T-cell (primary cell): ENCODE results near the gene XPNPEP2. TPM values are rescaled to one million over a fixed set of nuclear protein-coding genes. Genes with fewer than 3 reads are reported as not detected.

Source experiments
- ATAC-seq, 4 experiments: fragments of 200-7000 bp in 3 of 4; fragments of 150-1000 bp in 1 of 4; cut with Tn5 transposase; replicated peaks in 1 of 4; 1 replicate in 3 of 4; 2 replicates in 1 of 4; pipeline ENCODE4 v1.10.0; 2021; ENCODE audit warnings: moderate library complexity in 3 of 4, mild to moderate bottlenecking in 2 of 4, moderate number of reproducible peaks in 1 of 4
- CTCF ChIA-PET, 2 donors: fragments of 300-600 bp; sonication (Branson Sonifier 250); formaldehyde crosslinking; loops; one replicate each; lab custom pipeline; 2022; ENCODE audit warnings: antibody characterized with exemption in 2 of 2; lab: Charles Lee
- POLR2A ChIA-PET, 2 donors: fragments of 300-600 bp; sonication (Branson Sonifier 250); formaldehyde crosslinking; loops; one replicate each; lab custom pipeline; 2022; ENCODE audit warnings: antibody characterized with exemption in 2 of 2; lab: Charles Lee
- DNase-seq, 35 experiments: peaks; one replicate each; pipeline versions ENCODE4 v3.0.0 to v3.0.0-alpha.2; 2013 to 2023
- H3K27ac ChIP-seq: one replicate; pipeline ENCODE4 v1.5.1; 2013; ENCODE audit warnings: low read length
- H3K27me3 ChIP-seq, 2 experiments: replicated peaks in 1 of 2; 1 replicate in 1 of 2; 2 replicates in 1 of 2; pipeline versions ENCODE4 v1.6.1 to v1.7.0; 2013; ENCODE audit warnings: low read length in 1 of 2, mixed read lengths in 1 of 2; ENCODE audit not compliant: control insufficient read depth in 2 of 2, insufficient read depth in 2 of 2; ENCODE audit errors: extremely low read depth in 1 of 2
- H3K36me3 ChIP-seq, 2 donors: 1 replicate in 1 of 2; 2 replicates in 1 of 2; pipeline versions ENCODE4 v1.6.1 to v1.7.0; 2013; ENCODE audit warnings: low read length in 1 of 2; ENCODE audit not compliant: control insufficient read depth in 2 of 2, insufficient read depth in 1 of 2; ENCODE audit errors: extremely low read depth in 1 of 2
- H3K4me1 ChIP-seq, 2 experiments: 1 replicate in 1 of 2; 2 replicates in 1 of 2; pipeline versions ENCODE4 v1.6.1 to v1.7.0; 2013; ENCODE audit warnings: low read length in 2 of 2, mixed read lengths in 1 of 2; ENCODE audit not compliant: insufficient read depth in 2 of 2, control insufficient read depth in 1 of 2; ENCODE audit errors: extremely low read depth in 1 of 2
- H3K4me3 ChIP-seq, 2 donors: 1 replicate in 1 of 2; 2 replicates in 1 of 2; pipeline versions ENCODE4 v1.5.1 to v1.7.0; 2013; ENCODE audit warnings: mild to moderate bottlenecking in 2 of 2, low read length in 1 of 2, moderate library complexity in 1 of 2; ENCODE audit not compliant: control insufficient read depth in 1 of 2; ENCODE audit errors: extremely low read depth in 1 of 2
- H3K9me3 ChIP-seq: 2 replicates; pipeline ENCODE4 v1.7.0; 2013
- H3K27ac Mint-ChIP-seq, 2 donors: one replicate each; pipeline ENCODE4 v1.8.0; 2020 to 2021; ENCODE audit warnings: mild to moderate bottlenecking in 2 of 2, mixed read lengths in 2 of 2
- H3K27me3 Mint-ChIP-seq, 2 donors: one replicate each; pipeline ENCODE4 v1.8.0; 2021 to 2022; ENCODE audit warnings: mixed read lengths in 2 of 2
- H3K36me3 Mint-ChIP-seq: one replicate; pipeline ENCODE4 v1.8.0; 2021; ENCODE audit warnings: mixed read lengths
- H3K4me1 Mint-ChIP-seq, 3 donors: one replicate each; pipeline ENCODE4 v1.8.0; 2020 to 2022; ENCODE audit warnings: mixed read lengths in 3 of 3, mild to moderate bottlenecking in 1 of 3
- H3K4me3 Mint-ChIP-seq, 3 donors: one replicate each; pipeline ENCODE4 v1.8.0; 2020 to 2022; ENCODE audit warnings: mild to moderate bottlenecking in 3 of 3, mixed read lengths in 3 of 3, moderate library complexity in 3 of 3
- H3K9me3 Mint-ChIP-seq, 3 donors: one replicate each; pipeline ENCODE4 v1.8.0; 2020 to 2022; ENCODE audit warnings: mixed read lengths in 3 of 3
- WGBS: methylation state at CpG from one replicate; pipeline ENCODE4 v1.1.5; 2013; ENCODE audit warnings: missing lambda C conversion rate; ENCODE audit not compliant: insufficient coverage; 5-methylcytosine and 5-hydroxymethylcytosine counted together
- total RNA-seq, 35 experiments: library from RNA in 6 of 35; stranded (reverse) in 6 of 35; fragments of 120-200 nt in 1 of 35; gene quantifications; one replicate each; pipeline versions ENCODE4 v1.2.1 to v1.2.4 and lab custom pipeline; 2013 to 2026

The XPNPEP2 gene
- total RNA-seq, 5 donors from 2014 or later (not counting 1 experiment from before 2014, with no cell fraction given), result 0.20 to 0.84 (median 0.37) TPM; not detected in 1

- DNase-seq (peak in 14 of 35 experiments; percentile 2 to 37 (median 9)), ATAC-seq (peak; percentile 48 to 73 (median 65))
- Histone ChIP-seq H3K27ac (peak overlapping the region; percentile 23), H3K9me3 (no peaks in the 10 kb centered on the region), H3K4me1 (peaks cover 0 to 20% of the 10 kb centered on the region in 2 experiments), H3K36me3 (no peaks in the 10 kb centered on the region), H3K27me3 (no peaks in the 10 kb centered on the region), H3K4me3 (no peak overlapping the region)
- POLR2A ChIA-PET, result no interaction called here
- CTCF ChIA-PET, result no interaction called here
- no peaks in the 10 kb centered on the region for H3K9me3 Mint-ChIP-seq
- H3K4me3 Mint-ChIP-seq, result peak overlapping the region in 1 of 3 donors; percentile 26
- H3K4me1 Mint-ChIP-seq, result peaks cover 19 to 35% (median 32%) of the 10 kb centered on the region in 3 donors
- 0% methylated on average over 1 of the region's 4 CpGs for WGBS
- peaks cover 0 to 3% of the 10 kb centered on the region in 2 donors for H3K27me3 Mint-ChIP-seq
- H3K36me3 Mint-ChIP-seq, result no peaks in the 10 kb centered on the region
- peak overlapping the region; percentile 40 to 76 for H3K27ac Mint-ChIP-seq
Measured at GRCh38 chrX:129721870-129722269, 16.9 kb upstream of the XPNPEP2 start.

- no CpG with 5 or more reads among the region's 4 CpGs for WGBS
- Mint-ChIP-seq H3K36me3 (no peaks in the 10 kb centered on the region), H3K4me3 (no peak overlapping the region), H3K27me3 (peaks cover 0 to 3% of the 10 kb centered on the region in 2 donors), H3K27ac (no peak overlapping the region), H3K4me1 (peaks cover 19 to 40% (median 39%) of the 10 kb centered on the region in 3 donors), H3K9me3 (no peaks in the 10 kb centered on the region)
- ChIA-PET CTCF (interaction anchor here in 1 of 2 donors (0.6 kb wide), 1 partner anchor 91 kb away, joined by 4 read pairs; no protein-coding TSS in a partner anchor), POLR2A (no interaction called here)
- no peaks in the 10 kb centered on the region for H3K9me3 ChIP-seq
- peaks cover 0 to 20% of the 10 kb centered on the region in 2 experiments for H3K4me1 ChIP-seq
- H3K27me3 ChIP-seq, result no peaks in the 10 kb centered on the region
- no peak overlapping the region for H3K27ac ChIP-seq
- DNase-seq (no peak), ATAC-seq (no peak)
- no peak overlapping the region for H3K4me3 ChIP-seq
- no peaks in the 10 kb centered on the region for H3K36me3 ChIP-seq
Measured at GRCh38 chrX:129723511-129723910, 15.3 kb upstream of the XPNPEP2 start.

- H3K27ac Mint-ChIP-seq, result peak overlapping the region in 1 of 2 donors; percentile 30
- WGBS, result 50% methylated on average over 1 of the region's 4 CpGs
- Histone ChIP-seq H3K4me3 (no peak overlapping the region), H3K9me3 (no peaks in the 10 kb centered on the region), H3K4me1 (peaks cover 0 to 20% of the 10 kb centered on the region in 2 experiments), H3K27me3 (no peaks in the 10 kb centered on the region), H3K27ac (no peak overlapping the region), H3K36me3 (no peaks in the 10 kb centered on the region)
- peaks cover 22 to 44% (median 44%) of the 10 kb centered on the region in 3 donors for H3K4me1 Mint-ChIP-seq
- POLR2A ChIA-PET, result no interaction called here
- H3K9me3 Mint-ChIP-seq, result no peaks in the 10 kb centered on the region
- H3K27me3 Mint-ChIP-seq, result peaks cover 0 to 3% of the 10 kb centered on the region in 2 donors
- CTCF ChIA-PET, result interaction anchor here in 1 of 2 donors (0.6 to 0.8 kb wide), 2 partner anchors 58 to 362 kb away, joined by 3 read pairs; no protein-coding TSS in a partner anchor
- no peak for ATAC-seq
- H3K36me3 Mint-ChIP-seq, result no peaks in the 10 kb centered on the region
- no peak overlapping the region for H3K4me3 Mint-ChIP-seq
- DNase-seq, result no peak
Measured at GRCh38 chrX:129724754-129725153, 14.0 kb upstream of the XPNPEP2 start.

GRCh38 chrX:129726307-129727111 is 12.3 kb upstream of the XPNPEP2 start:
- no peaks in the 10 kb centered on the region for H3K36me3 ChIP-seq
- H3K9me3 Mint-ChIP-seq, result no peaks in the 10 kb centered on the region
- peak in 10 of 35 experiments; percentile 6 to 53 (median 22) for DNase-seq
- H3K27ac ChIP-seq, result no peak overlapping the region
- no peaks in the 10 kb centered on the region for H3K9me3 ChIP-seq
- H3K4me3 Mint-ChIP-seq, result no peak overlapping the region
- peaks cover 4 to 23% of the 10 kb centered on the region in 2 experiments for H3K4me1 ChIP-seq
- ATAC-seq, result peak in 1 of 4 experiments; percentile 33
- H3K27me3 ChIP-seq, result no peaks in the 10 kb centered on the region
- CTCF ChIA-PET, result interaction anchor here (0.6 to 1.7 kb wide), 5 partner anchors 9 to 90 kb away, joined by 3 to 5 read pairs (median 4); no protein-coding TSS in a partner anchor
- no peaks in the 10 kb centered on the region for H3K36me3 Mint-ChIP-seq
- no peak overlapping the region for H3K4me3 ChIP-seq
- POLR2A ChIA-PET, result no interaction called here
- peaks cover 33 to 58% (median 53%) of the 10 kb centered on the region in 3 donors for H3K4me1 Mint-ChIP-seq
- H3K27me3 Mint-ChIP-seq, result peaks cover 0 to 9% of the 10 kb centered on the region in 2 donors
- H3K27ac Mint-ChIP-seq, result no peak overlapping the region
- WGBS, result 25% methylated on average over 1 of the region's 4 CpGs

GRCh38 chrX:129728061-129728460 is 10.7 kb upstream of the XPNPEP2 start:
- no peak overlapping the region for H3K27ac ChIP-seq
- H3K4me3 Mint-ChIP-seq, result no peak overlapping the region
- H3K9me3 ChIP-seq, result no peaks in the 10 kb centered on the region
- peaks cover 24 to 55% (median 43%) of the 10 kb centered on the region in 3 donors for H3K4me1 Mint-ChIP-seq
- ChIA-PET CTCF (no interaction called here), POLR2A (no interaction called here)
- DNase-seq, result no peak
- no peaks in the 10 kb centered on the region for H3K27me3 ChIP-seq
- peaks cover 4 to 13% of the 10 kb centered on the region in 2 experiments for H3K4me1 ChIP-seq
- no peak for ATAC-seq
- no peak overlapping the region for H3K27ac Mint-ChIP-seq
- 100% methylated on average over 1 of the region's 4 CpGs for WGBS
- peaks cover 0 to 5% of the 10 kb centered on the region in 2 donors for H3K27me3 Mint-ChIP-seq
- H3K36me3 ChIP-seq, result no peaks in the 10 kb centered on the region
- no peak overlapping the region for H3K4me3 ChIP-seq
- no peaks in the 10 kb centered on the region for H3K9me3 Mint-ChIP-seq
- H3K36me3 Mint-ChIP-seq, result no peaks in the 10 kb centered on the region

- Histone ChIP-seq H3K4me3 (no peak overlapping the region), H3K9me3 (no peaks in the 10 kb centered on the region), H3K27me3 (no peaks in the 10 kb centered on the region), H3K36me3 (no peaks in the 10 kb centered on the region), H3K27ac (no peak overlapping the region), H3K4me1 (peaks cover 4 to 19% of the 10 kb centered on the region in 2 experiments)
- H3K9me3 Mint-ChIP-seq, result no peaks in the 10 kb centered on the region
- peak overlapping the region in 1 of 3 donors; percentile 15 for H3K4me3 Mint-ChIP-seq
- CTCF ChIA-PET, result interaction anchor here in 1 of 2 donors (0.6 kb wide), 1 partner anchor 338 kb away, joined by 3 read pairs; no protein-coding TSS in a partner anchor
- ATAC-seq, result peak in 2 of 4 experiments; percentile 20 to 35
- H3K36me3 Mint-ChIP-seq, result no peaks in the 10 kb centered on the region
- WGBS, result 60% methylated on average over 1 of the region's 2 CpGs
- no peak for DNase-seq
- POLR2A ChIA-PET, result no interaction called here
- peaks cover 23 to 55% (median 35%) of the 10 kb centered on the region in 3 donors for H3K4me1 Mint-ChIP-seq
- peaks cover 0 to 10% of the 10 kb centered on the region in 2 donors for H3K27me3 Mint-ChIP-seq
- peak overlapping the region; percentile 72 to 79 for H3K27ac Mint-ChIP-seq
Measured at GRCh38 chrX:129731228-129731627, 7.6 kb upstream of the XPNPEP2 start.
